Calu3 (cell line): ENCODE data around the gene KLHL29. TPM values are rescaled to one million over a fixed set of nuclear protein-coding genes. Genes with fewer than 3 reads are reported as not detected.

Experiments used
- BruUV-seq: library from RNA; stranded (reverse); fragments of 400-500 nt; replicated peaks from 2 replicates; lab custom pipeline; 2021; lab: Mats Ljungman, UMichigan
- CTCF ChIA-PET: fragments of 300-600 bp; sonication (Branson Sonifier 250); formaldehyde crosslinking; loops from one replicate; lab custom pipeline; 2022; ENCODE audit warnings: antibody characterized with exemption; lab: Charles Lee
- DNase-seq: peaks from one replicate; pipeline ENCODE4 v3.0.0; 2022
- H3K27ac Mint-ChIP-seq: one replicate; pipeline ENCODE4 v1.8.0; 2022; ENCODE audit warnings: mixed read lengths; ENCODE audit not compliant: unreplicated experiment
- H3K27me3 Mint-ChIP-seq: one replicate; pipeline ENCODE4 v1.8.0; 2022; ENCODE audit warnings: mixed read lengths; ENCODE audit not compliant: unreplicated experiment
- H3K36me3 Mint-ChIP-seq: one replicate; pipeline ENCODE4 v1.8.0; 2022; ENCODE audit warnings: mild to moderate bottlenecking, moderate library complexity, mixed read lengths; ENCODE audit not compliant: insufficient read depth, unreplicated experiment
- H3K4me1 Mint-ChIP-seq: one replicate; pipeline ENCODE4 v1.8.0; 2022; ENCODE audit warnings: mild to moderate bottlenecking, low read depth, mixed read lengths; ENCODE audit not compliant: unreplicated experiment
- H3K4me3 Mint-ChIP-seq: one replicate; pipeline ENCODE4 v1.8.0; 2022; ENCODE audit warnings: mild to moderate bottlenecking, low read depth, moderate library complexity, mixed read lengths; ENCODE audit not compliant: unreplicated experiment
- H3K9me3 Mint-ChIP-seq: one replicate; pipeline ENCODE4 v1.8.0; 2022; ENCODE audit warnings: low read depth, mixed read lengths; ENCODE audit not compliant: unreplicated experiment
- CTCF ChIP-seq: fragments of 200-600 bp; IDR thresholded peaks from one replicate; pipeline ENCODE4 v1.8.0; 2022; ENCODE audit warnings: antibody characterized with exemption; ENCODE audit not compliant: unreplicated experiment
- intact Hi-C: fragments of 100-400 bp; cut with micrococcal nuclease; formaldehyde crosslinking; loops from one replicate; pipeline ENCODE4 v1.10.0; 2022; ENCODE audit not compliant: unreplicated experiment
- total RNA-seq: library from RNA; stranded (reverse); gene quantifications from 2 replicates; pipeline ENCODE4 v1.2.3, GENCODE V29; 2022

The KLHL29 gene
- total RNA-seq, 1 experiment from 2014 or later: 11.9 TPM

DNA sequence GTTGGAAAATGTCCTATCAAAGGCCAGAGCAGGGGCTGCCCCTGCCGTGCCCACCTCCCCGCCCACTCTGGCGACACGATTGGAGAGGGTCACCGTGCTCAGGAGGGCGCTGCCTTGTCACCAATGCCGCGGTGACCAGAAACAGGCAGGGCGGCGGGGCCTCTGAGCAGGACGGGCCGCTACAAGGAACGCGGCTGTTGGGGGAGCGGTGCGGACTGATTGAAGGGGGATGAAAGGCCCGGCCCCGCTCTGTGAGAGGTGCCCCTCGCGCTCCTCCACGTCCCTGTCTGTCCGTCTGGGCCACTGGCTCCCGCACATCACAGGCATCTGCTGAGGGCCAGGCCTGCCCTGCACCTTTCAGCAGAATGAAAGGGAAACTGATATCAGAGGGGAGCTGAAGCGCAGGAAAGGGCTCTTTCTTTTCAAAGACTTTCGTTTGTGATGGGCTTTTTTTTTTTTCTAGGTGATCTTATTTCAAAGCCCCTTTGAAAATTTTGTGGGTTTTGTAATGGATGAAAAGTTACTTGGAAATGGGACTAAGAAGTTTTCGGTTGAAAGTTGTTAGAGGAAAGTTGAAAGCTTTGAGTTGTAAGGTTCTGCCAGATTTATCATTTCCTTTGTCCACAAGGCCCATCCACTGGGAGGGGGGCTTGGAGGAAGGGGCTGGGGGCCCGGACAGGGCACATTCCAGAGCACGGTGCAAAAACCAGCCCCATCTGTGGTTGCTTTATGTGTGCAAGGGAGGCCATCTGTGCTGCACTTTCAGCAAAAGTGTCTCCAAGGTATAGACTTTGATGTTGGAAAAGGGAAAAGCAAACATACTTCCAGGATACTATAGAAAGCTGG lies 244.2 kb downstream of the KLHL29 start:
- Mint-ChIP-seq H3K27me3 (no peaks in the 10 kb centered on the region), H3K36me3 (no peaks in the 10 kb centered on the region), H3K4me1 (no peaks in the 10 kb centered on the region), H3K27ac (no peak overlapping the region), H3K4me3 (no peak overlapping the region), H3K9me3 (no peaks in the 10 kb centered on the region)
- no peak for DNase-seq
- intact Hi-C loops: no loop called here
- BruUV-seq: no TSS peak
- TF ChIP-seq CTCF: no peak
- CTCF ChIA-PET: no interaction called here

- H3K36me3 Mint-ChIP-seq: no peaks in the 10 kb centered on the region
- BruUV-seq: no TSS peak
- CTCF ChIA-PET: no interaction called here
- H3K4me1 Mint-ChIP-seq: no peaks in the 10 kb centered on the region
- no peak overlapping the region for H3K4me3 Mint-ChIP-seq
- no peak for DNase-seq
- no peaks in the 10 kb centered on the region for H3K9me3 Mint-ChIP-seq
- intact Hi-C loops: no loop called here
- H3K27me3 Mint-ChIP-seq: no peaks in the 10 kb centered on the region
- TF ChIP-seq CTCF: no peak
- H3K27ac Mint-ChIP-seq: no peak overlapping the region
Observed at GRCh38 chr2:23629772-23630480, 244.9 kb downstream of the KLHL29 start.

DNA sequence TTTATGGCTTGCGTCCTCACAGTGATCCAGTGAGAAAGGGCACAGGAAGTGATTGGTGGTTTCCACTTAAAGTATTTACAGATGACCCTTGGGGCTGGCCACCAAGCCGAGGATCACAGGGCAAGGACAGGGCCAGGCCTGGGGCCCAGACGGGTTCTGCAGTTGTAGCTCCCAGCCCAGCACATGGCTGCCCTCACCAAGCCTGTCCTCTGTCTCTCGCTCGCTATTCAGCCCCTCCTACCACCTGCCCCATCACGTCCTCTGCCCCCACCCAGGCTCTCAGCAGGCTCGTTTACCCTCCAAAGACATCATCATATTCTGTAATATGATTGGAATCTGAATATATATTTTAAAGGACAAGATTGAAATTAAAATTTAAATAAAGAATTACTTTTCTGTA lies 246.0 kb downstream of the KLHL29 start:
- no peaks in the 10 kb centered on the region for H3K36me3 Mint-ChIP-seq
- no peak overlapping the region for H3K4me3 Mint-ChIP-seq
- H3K27me3 Mint-ChIP-seq: no peaks in the 10 kb centered on the region
- H3K9me3 Mint-ChIP-seq: no peaks in the 10 kb centered on the region
- DNase-seq: no peak
- BruUV-seq: no TSS peak
- TF ChIP-seq CTCF: no peak
- no peak overlapping the region for H3K27ac Mint-ChIP-seq
- CTCF ChIA-PET: interaction anchor here (0.6 kb wide), 1 partner anchor 1135 kb away, joined by 4 read pairs; no protein-coding TSS in a partner anchor
- intact Hi-C loops: no loop called here
- no peaks in the 10 kb centered on the region for H3K4me1 Mint-ChIP-seq

- Mint-ChIP-seq H3K4me3 (no peak overlapping the region), H3K27me3 (no peaks in the 10 kb centered on the region), H3K27ac (no peak overlapping the region), H3K4me1 (no peaks in the 10 kb centered on the region), H3K9me3 (no peaks in the 10 kb centered on the region), H3K36me3 (no peaks in the 10 kb centered on the region)
- CTCF ChIA-PET: interaction anchor here (0.6 kb wide), 1 partner anchor 1135 kb away, joined by 4 read pairs; no protein-coding TSS in a partner anchor
- no peak for DNase-seq
- no peak for TF ChIP-seq CTCF
- BruUV-seq: no TSS peak
- intact Hi-C loops: no loop called here
Observed at GRCh38 chr2:23631389-23631788, 246.4 kb downstream of the KLHL29 start.
